Measurements from ENCODE around the gene UNC119.

The UNC119 gene

GRCh38 chr17:28567604-28568003, 15.2 kb upstream of the UNC119 start:
- TF ChIP-seq ESRRG (CRISPR knock-in tag; IDR thresholded peaks at IDR 0.05) (no peak), ARNTL (CRISPR knock-in tag; IDR thresholded peaks at IDR 0.05; ENCODE audit: borderline replicate concordance, low read depth) (no peak), TOX (CRISPR knock-in tag; IDR thresholded peaks at IDR 0.05; ENCODE audit: borderline replicate concordance) (no peak), ZC3H10 (CRISPR knock-in tag; IDR thresholded peaks at IDR 0.05) (no peak), CSDC2 (CRISPR knock-in tag; IDR thresholded peaks at IDR 0.05) (no peak), SNAI2 (CRISPR knock-in tag; IDR thresholded peaks at IDR 0.05) (no peak), ZNF565 (CRISPR knock-in tag; conservative IDR thresholded peaks at IDR 0.05; ENCODE audit: low read depth) (no peak), ZFP3 (CRISPR knock-in tag; IDR thresholded peaks at IDR 0.05) (no peak), GLIS3 (CRISPR knock-in tag; IDR thresholded peaks at IDR 0.05) (no peak), ZNF8 (CRISPR knock-in tag; IDR thresholded peaks at IDR 0.05) (no peak), ZFP30 (CRISPR knock-in tag; IDR thresholded peaks at IDR 0.05) (no peak)
- TF ChIP-seq, protein P1, sequence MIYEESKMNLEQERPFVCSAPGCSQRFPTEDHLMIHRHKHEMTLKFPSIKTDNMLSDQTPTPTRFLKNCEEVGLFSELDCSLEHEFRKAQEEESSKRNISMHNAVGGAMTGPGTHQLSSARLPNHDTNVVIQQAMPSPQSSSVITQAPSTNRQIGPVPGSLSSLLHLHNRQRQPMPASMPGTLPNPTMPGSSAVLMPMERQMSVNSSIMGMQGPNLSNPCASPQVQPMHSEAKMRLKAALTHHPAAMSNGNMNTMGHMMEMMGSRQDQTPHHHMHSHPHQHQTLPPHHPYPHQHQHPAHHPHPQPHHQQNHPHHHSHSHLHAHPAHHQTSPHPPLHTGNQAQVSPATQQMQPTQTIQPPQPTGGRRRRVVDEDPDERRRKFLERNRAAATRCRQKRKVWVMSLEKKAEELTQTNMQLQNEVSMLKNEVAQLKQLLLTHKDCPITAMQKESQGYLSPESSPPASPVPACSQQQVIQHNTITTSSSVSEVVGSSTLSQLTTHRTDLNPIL (CRISPR knock-in tag; IDR thresholded peaks at IDR 0.05; ENCODE audit: low read depth) = no peak
- no peak for ATAC-seq

GRCh38 chr17:28563475-28563874, 11.1 kb upstream of the UNC119 start:
- peak; percentile 88 for ATAC-seq
- peak; percentile 39; the same call in 1 of the 2 replicates for TF ChIP-seq ISL1 (CRISPR knock-in tag; IDR thresholded peaks at IDR 0.05)
- no peak for TF ChIP-seq TSHZ2 (CRISPR knock-in tag; IDR thresholded peaks at IDR 0.05)
- TF ChIP-seq ZFP30 (CRISPR knock-in tag; IDR thresholded peaks at IDR 0.05) = no peak

- TF ChIP-seq ZFP3 (CRISPR knock-in tag; IDR thresholded peaks at IDR 0.05) = no peak
- TF ChIP-seq, protein P2, sequence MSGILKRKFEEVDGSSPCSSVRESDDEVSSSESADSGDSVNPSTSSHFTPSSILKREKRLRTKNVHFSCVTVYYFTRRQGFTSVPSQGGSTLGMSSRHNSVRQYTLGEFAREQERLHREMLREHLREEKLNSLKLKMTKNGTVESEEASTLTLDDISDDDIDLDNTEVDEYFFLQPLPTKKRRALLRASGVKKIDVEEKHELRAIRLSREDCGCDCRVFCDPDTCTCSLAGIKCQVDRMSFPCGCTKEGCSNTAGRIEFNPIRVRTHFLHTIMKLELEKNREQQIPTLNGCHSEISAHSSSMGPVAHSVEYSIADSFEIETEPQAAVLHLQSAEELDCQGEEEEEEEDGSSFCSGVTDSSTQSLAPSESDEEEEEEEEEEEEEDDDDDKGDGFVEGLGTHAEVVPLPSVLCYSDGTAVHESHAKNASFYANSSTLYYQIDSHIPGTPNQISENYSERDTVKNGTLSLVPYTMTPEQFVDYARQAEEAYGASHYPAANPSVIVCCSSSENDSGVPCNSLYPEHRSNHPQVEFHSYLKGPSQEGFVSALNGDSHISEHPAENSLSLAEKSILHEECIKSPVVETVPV (CRISPR knock-in tag; IDR thresholded peaks at IDR 0.05) = no peak
- no peak for TF ChIP-seq BACH2 (CRISPR knock-in tag; IDR thresholded peaks at IDR 0.05; ENCODE audit: borderline replicate concordance)
- no peak for TF ChIP-seq GLIS3 (CRISPR knock-in tag; IDR thresholded peaks at IDR 0.05)
- TF ChIP-seq POU6F1 (CRISPR knock-in tag; IDR thresholded peaks at IDR 0.05; ENCODE audit: borderline replicate concordance, low read depth) = no peak
- no peak for TF ChIP-seq PATZ1 (CRISPR knock-in tag; IDR thresholded peaks at IDR 0.05; ENCODE audit: borderline replicate concordance)
- no peak for TF ChIP-seq CSDC2 (CRISPR knock-in tag; IDR thresholded peaks at IDR 0.05)
- TF ChIP-seq, protein P1 (CRISPR knock-in tag; IDR thresholded peaks at IDR 0.05; ENCODE audit: low read depth) = no peak
Observed at GRCh38 chr17:28555022-28555421, 2.6 kb upstream of the UNC119 start.

More at GRCh38 chr17:28555022-28555421, 2.6 kb upstream of the UNC119 start:
- ATAC-seq = no peak

Data from SK-N-SH treated with all-trans-retinoic acid at 6 μM for 48 hours (cell line).